Neural progenitor cell (in vitro differentiated cells): ENCODE measurements around the gene RTN4RL1.

ENCODE experiments used
- CTCF ChIP-seq: fragments of 200-600 bp; sonication (generic); IDR thresholded peaks from 2 replicates; pipeline ENCODE4 v1.5.1; 2017; ENCODE audit warnings: antibody characterized with exemption, mild to moderate bottlenecking
- EZH2phosphoT487 ChIP-seq: fragments of 200-600 bp; sonication (generic); IDR thresholded peaks from 2 replicates; pipeline ENCODE4 v1.6.1; 2017; ENCODE audit warnings: antibody characterized with exemption

- TF ChIP-seq CTCF = no peak
- TF ChIP-seq EZH2phosphoT487 = no peak
These were observed 30.4 kb downstream of the RTN4RL1 start for GRCh38 chr17:1994707-1995106.
